GM18858 (cell line): ENCODE measurements around the gene IL1R2.
"Not testable (repeated sequence)": the region's sequence is repeated elsewhere in the genome, so short reads cannot be mapped to it uniquely, and the experiment has no call there.

Source experiments
- ATAC-seq: cut with Tn5 transposase; IDR thresholded peaks from one replicate; pipeline ENCODE4 v1.9.1; 2021; ENCODE audit not compliant: unreplicated experiment

Gene IL1R2

DNA sequence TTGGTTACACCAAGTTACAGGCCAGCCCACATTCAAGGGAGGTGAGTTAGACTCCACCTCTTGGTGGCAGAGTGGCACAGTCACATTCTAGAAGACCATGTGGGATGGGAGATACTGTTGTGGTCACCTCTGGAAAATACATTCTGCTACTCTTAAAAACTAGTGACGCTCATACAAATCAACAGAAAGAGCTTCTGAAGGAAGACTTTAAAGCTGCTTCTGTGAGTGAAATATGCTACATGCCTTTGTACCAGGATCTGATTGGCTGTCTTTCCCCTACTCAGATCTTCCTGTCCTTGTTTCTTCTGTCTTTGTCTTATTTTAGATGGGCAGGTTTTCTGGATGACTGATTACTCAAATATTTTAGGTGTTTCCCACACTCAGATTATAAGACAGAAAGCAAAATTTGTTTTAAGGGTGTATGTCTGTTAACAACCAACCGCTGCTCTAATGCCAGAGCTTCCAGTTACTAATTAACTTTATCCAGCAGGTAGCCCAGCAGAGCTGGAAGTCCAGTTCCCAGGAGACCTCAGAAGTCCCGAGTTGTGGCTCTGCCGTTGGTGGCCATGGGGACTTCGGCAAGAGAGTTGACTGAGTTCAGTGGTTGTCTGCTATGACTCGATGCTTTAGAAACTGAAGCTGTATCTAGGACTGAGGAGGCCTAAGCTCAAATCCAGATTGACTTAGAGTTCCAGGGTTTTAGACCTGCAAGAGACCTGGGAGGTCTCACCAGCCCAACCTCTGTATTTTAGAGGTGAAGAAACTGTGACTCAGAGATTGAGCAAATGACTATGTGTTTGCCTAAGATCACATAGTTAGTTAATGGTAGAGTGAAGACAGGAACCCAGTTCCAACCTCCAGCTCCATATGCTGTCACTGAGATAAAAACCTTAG lies 7.4 kb downstream of the IL1R2 start:
- ATAC-seq = no peak

DNA sequence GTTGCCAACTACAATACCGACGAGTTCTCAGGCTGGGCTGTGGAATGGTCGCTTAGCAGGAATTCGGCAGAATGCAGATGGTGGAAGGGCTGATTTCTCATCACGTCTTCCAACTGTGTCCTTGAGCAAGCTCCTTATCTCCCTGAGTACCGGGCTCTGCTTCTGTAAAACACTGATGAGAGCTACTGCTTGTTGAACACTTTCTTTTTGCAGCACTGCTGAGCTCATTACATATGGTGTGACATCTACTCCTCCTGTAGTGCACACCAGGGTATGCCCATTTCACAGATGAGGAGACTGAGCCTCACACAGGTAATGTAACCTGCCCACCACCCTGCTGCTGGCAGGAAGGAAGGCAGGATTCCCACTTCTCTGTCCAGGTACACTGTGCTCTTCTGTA lies 8.3 kb downstream of the IL1R2 start:
- ATAC-seq = no peak

DNA sequence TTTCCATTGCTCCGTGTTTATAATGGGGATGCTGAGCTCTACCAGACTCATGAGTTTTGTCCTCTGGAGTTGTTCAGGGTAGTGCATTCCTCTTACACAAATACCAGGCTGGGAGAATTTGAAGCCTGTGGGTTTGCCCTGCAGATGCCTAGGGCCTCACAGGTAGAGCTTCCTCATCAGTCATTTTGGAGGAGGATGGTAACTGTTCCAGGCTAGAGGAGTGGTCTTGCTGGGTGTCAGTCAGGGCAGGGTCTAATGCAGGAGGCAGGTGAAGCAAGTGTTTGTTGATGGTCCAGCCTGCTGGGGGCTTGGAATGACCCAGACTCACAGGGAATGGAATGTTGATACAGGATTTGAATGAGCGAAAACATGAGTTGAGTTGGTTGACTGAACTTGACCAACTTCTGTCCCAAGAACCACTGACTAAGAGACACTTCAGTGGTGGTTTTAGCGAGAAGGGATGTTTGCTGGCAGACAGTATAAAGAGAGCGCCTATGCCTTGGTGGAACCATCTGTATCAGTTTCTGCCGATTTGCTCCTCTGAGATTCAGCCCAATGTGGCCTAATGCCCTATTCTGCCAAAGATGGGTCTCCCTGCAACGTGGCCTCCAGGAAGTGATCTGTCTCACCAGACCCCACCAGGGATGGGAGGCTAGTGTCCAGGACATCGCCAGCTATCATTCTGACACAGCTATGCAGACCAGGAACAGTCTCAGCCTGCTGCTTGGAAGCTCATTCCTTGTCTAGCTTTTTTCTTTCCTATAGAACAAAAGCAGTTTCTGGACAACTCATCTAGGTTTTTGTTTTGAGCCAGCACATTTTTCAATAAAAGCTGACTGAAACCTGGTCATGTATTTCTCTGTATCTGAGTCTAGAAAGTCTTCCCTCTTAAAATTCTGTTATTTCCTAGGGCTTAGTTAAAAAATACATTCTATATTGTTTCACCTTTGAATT lies 9.3 kb downstream of the IL1R2 start:
- ATAC-seq = no peak

DNA sequence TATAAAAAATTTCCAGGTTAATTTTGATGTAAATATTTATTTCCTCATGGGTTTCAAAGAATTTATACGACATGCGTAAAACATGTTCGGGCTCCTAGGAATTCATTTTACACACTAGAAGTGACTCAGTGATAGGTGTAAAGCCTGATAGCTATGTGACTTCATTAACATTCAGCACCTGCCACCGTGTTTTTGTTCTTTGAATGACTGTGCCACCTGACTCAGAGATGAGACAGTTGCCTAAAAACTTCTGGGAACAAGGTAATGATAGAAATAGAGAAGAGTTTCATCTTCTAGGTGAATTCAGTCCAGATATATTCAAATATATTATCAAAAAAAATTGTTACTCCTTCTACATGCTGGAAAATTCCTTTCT lies 10.0 kb downstream of the IL1R2 start:
- ATAC-seq = no peak

GRCh38 chr2:102002228-102002627 lies 10.5 kb downstream of the IL1R2 start:
- ATAC-seq = no peak

- ATAC-seq = not testable (repeated sequence)
These were observed 11.1 kb downstream of the IL1R2 start for GRCh38 chr2:102002909-102003308.

DNA sequence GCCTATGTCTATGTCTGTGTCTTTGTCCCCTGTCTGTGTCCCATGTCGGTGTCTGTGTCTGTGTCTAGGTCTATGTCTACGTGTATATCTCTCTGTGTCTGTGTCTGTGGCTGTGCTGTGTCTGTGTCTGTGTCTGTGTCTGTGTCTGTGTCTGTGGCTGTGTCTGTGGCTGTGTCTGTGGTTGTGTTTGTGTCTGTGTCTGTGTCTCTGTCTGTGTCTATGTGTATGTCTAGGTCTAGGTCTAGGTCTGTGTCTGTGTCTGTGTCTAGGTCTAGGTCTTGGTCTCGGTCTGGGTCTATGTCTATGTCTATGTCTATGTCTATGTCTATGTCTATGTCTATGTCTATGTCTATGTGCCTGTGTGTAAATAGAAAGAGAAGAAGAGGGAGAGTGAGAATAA lies 11.9 kb downstream of the IL1R2 start:
- ATAC-seq = no peak

GRCh38 chr2:102004581-102004980 lies 12.8 kb downstream of the IL1R2 start:
- ATAC-seq = no peak

DNA sequence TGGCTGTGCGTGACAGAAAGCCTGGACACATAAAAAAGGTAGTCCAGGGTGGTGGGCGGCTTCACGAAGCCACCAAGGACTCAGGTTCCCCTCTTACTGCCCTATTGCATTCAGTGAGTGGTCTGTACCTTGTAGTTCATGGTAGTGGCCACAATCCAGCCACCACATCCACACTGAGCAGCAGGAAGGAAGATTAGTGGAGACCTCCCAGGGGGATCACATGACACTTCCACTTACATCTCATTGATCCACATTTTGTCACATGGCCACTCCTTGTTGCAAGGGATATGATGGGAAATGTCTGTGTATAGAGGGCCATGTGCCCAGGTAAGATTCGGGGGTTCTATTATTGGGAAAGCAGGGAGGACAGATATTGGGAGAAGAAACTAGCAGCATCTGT lies 13.7 kb downstream of the IL1R2 start:
- ATAC-seq = no peak

DNA sequence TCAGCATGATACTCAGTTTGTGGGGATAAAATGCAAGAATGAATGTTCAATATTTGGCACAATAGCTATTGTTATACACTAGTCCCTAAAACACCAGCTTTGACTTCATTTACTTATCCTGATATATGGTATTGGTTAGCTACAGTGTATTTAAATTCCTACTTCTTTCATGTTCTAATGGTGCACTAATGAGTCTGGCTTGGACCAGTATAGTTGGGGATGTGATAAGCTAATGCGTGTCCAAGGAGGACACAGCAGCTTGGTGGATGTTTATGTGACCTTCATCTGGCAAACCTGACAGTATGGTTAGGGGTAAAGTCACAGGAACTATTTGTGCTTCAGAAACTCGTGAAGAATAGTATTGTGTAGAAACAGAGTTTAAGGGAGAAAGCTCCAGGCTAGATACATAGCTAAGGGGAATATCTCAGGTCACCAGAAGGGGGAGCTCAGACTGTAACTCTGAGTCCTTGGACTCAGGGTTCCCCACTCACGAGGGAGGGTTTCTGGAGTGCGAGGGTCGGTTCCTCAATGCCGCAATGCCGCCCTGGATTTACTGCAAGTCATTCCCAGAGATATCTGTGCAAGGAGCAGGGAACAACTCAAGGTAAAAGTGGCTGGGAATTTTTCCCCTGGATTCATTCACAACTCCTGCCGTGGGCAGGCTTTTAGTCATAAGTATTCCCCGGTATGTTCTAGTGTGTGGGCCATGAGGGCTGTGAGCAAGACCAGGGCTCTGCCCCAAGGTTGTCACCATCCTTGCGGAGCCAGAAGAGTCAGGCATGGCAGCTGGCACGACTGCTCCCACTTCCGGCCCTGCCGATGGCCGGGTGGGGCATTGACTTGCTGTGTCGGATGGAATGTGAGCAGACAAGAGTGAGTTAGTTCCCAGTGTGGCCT lies 14.5 kb downstream of the IL1R2 start:
- no peak for ATAC-seq

DNA sequence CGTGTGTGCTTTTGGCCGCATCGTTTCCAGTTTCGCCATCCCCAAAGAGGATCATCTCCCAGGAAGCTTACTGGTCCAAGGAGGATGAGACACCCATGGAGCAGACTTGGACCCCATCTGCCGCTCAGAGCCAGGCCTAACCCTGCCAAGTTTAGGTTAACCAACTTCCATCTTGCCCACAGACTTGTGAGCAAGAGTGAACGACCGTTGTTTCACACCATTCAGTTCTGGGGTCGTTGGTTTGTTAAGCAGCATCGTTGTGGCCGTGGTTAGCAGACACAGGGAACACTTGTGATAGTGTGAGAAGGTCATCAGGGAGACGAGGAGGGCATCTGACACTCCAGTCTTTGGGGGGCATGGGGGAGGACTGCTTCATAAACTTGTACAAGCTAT lies 15.1 kb downstream of the IL1R2 start:
- ATAC-seq = no peak

DNA sequence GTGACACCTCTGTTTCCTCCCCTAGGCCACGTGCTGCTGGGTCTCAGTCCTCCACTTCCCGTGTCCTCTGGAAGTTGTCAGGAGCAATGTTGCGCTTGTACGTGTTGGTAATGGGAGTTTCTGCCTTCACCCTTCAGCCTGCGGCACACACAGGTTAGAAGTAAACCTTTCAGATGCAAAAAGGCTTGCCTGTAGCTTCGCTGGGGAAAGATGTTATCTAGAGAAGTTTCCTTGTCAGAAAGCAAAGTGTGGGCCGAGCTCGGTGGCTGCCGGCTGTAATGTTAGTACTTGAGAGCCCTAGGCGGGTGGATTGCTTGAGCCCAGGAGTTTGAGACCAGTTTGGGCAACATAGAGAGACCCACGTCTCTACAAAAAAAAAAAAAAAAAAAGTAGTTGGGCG lies 16.7 kb downstream of the IL1R2 start:
- ATAC-seq = no peak

GRCh38 chr2:102009557-102009956 lies 17.8 kb downstream of the IL1R2 start:
- no peak for ATAC-seq

DNA sequence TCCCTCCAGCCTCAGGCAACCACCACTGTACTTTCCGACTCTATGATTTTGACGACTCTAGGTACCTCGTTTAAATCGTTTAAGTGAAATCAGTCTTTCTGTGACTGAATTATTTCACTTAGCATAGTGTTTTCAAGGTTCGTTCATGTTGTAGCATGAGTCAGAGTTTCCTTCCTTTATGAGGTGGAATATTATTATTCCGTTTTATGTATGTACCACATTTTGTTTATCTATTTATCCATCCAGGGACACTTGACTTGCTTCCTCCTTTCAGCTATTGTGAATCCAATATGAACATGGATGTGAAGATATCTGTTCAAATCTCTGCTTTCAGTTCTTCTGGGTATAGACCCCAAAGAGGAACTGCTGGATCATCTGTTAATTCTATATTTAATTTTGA lies 19.1 kb downstream of the IL1R2 start:
- ATAC-seq = no peak

DNA sequence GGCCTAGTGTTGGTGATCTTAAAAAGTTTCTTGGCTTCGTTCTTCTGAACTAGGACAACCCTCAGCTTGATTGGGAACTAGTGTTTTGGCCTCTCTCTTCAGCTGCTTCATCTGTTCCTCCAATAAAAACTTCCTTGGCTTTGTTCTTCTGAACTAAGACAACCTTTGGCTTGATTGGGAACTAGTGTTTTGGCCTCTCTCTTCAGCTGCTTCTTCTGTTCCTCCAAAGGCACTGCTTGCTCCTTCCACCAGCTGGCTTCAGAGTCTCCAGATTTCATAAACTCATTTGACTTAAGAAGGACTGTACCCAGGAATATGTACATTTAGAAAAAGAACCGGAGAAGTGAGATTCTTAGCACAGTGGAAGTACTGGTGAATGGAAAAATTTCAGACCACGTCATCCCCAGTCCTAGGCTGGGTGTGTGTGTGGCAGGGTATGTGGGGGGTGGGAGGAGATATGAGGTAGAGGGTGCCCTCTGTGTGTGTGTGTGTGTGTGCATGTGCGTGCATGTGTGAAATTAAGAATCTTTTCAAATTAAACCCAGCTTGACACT lies 20.4 kb downstream of the IL1R2 start:
- no peak for ATAC-seq

DNA sequence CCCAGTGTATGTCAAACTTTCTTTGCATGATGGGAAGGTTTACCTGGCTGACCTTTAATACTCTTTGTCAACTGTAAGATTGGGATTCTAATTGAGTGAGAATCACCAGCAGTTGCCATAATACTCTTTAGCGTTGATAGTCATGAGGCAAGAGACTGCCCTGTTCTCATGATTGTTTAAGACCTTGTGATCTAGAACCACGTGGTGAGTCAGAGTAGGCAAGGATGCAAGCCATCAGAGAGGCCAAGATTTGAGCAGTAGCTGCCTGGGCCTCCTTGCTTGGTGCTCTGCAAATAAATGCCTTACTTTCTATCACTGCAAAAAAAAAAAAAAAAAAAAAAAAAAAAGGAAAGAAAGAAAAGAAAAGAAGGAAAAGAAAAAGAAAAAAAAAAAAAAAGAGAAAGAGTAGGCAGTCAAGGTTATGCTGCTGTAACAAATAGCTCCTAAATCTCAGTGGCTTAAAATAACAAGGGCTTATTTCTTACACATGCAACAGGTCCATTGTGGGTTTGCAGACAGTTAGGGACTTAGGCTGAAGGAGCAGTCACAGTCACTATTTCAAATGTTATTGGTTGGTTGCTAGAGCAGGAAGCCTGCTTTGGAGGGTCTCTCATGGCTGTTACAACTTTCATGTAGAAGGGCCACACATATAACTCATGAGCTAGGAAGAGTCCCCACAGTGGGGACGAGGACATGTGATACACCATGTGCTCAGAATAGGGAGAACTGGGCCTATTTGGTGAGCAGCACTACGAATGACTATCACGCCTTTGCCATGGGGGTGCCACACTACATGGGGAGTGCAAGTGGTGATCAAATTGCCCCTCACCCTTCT lies 21.7 kb downstream of the IL1R2 start:
- no peak for ATAC-seq

DNA sequence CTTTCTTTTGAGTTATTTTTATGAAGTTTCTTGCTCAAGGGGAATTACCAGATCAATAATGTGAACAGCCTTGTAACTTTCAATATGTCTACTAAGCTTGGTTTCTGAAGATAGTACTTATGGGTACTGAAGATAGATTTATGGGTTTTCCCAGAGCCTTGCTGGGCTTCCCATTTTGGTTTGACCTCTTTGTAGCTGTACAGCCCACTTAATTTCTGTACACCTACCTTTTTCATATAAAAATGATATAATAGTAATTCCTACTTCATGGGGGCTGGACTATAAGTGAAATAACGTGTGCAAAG lies 22.2 kb downstream of the IL1R2 start:
- ATAC-seq = no peak

DNA sequence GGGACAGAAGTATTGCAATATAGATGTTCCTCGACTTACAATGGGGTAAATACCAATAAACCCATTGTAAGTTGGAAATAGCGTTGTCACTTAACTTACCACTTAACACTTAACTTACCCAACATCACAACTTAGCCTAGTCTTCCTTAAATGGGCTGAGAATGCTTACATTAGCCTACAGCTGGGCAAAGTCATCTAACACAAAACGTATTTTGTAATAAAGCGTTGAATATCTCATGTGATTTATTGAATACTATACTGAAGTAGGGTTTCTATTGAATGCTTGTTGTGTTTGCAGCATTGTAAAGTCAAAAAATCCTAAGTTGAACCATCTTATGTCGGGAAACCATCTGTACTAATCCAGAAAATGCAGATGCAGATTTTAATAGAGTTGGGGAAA lies 23.6 kb downstream of the IL1R2 start:
- ATAC-seq = no peak

- ATAC-seq = no peak
These were observed 24.7 kb downstream of the IL1R2 start for GRCh38 chr2:102016399-102016955.
